Measurements from ENCODE around the gene ECHDC3.

ECHDC3 gene

GRCh38 chr10:11754620-11755019 is 12.4 kb downstream of the ECHDC3 start:
- DNase-seq = no peak

GRCh38 chr10:11755512-11756263 is 13.5 kb downstream of the ECHDC3 start:
- DNase-seq = no peak

DNA sequence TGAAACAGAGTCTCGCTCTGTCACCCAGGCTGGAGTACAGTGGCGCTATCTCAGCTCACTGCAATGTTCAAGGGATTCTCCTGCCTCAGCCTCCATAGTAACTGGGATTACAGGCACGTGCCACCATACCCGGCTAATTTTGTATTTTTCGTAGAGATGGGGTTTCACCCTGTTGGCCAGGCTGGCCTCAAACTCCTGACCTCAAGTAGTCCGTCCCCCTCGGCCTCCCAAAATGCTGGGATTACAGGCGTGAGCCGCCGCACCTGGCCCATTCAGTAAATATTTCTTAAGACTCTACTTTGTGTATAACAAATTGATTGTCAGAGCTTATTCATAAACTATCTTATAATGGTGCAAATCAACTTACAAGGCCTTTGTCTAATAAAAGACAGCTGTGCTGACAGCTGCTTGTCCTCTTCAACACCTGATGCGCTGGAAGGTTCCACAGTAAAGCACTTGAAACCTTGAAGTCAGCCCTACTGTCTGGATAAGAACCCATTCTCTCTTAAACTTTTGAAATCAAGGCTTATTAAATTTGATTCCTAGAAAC is 14.7 kb downstream of the ECHDC3 start:
- DNase-seq = no peak

GRCh38 chr10:11757454-11757820 is 15.3 kb downstream of the ECHDC3 start:
- peak; percentile 59 for DNase-seq

DNA sequence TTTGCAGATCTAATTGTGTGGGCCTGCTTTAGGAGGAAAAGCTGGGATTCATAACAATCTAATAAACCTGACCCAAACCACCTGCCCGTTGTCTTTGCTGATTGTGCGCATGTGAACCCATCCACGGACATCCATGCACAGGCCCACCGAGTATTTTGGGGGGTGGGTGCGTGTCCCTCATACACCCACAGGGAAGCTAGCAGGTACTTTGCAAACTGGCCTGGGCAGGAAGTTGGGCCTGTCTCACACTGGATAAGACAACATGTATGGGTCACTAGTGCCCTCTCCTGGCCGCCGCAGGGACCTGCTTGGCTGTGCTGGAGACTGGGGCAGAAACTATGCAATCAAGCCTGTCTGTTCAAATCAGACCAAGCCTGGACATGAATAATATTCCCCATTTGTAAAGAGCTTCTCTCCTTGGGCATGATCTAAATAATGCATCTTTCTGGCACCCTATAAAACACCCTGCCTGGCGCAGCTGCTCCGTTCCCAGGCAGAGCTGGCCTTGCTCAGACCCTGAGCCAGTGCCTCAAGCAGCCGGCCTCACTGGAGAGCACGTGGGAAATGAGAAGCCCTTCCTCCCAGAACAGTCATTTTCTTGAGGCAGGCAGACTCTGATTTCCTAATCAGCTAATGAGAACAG is 15.8 kb downstream of the ECHDC3 start:
- DNase-seq = peak; percentile 83

GRCh38 chr10:11758527-11759236 is 16.5 kb downstream of the ECHDC3 start:
- no peak for DNase-seq

GRCh38 chr10:11759347-11759746 is 17.2 kb downstream of the ECHDC3 start:
- no peak for DNase-seq

DNA sequence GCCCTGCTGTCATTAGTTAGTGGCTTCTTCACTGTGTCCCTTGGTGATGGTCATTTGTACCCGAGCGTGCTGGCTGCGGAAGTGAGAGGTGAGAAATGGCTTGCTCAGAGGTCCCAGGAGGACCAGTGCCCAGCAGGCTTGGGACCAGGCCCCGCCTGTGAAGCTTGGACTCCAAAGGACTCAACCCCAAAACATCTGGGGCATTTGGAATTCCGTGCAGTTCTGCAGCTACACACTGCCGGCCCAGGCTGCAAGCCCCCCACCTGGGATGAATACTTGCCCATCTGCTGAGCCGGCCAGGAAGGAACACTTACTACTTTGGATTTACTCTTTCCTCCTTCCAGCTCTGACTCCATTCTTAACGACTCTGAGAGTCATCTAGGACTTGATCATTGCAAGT is 18.0 kb downstream of the ECHDC3 start:
- DNase-seq = no peak

DNA sequence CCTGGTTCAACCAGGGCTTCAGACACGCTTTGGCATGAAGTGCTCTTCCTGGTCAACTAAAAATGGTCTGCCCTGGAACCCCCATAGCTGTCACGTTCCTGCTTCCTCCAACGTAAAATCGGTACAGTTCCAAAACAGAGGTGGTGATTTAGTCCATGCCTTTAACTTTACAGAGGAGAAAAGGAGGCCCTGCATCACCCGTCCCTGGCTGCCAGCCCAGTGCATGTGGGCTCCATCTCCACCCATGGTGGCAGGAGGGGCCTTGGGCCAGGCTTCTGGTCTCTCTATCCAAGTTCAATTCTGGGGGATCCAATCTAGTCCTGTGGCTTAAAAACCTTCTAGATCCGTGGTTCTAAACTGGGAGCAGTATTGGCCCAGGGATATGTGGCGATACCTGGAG is 18.7 kb downstream of the ECHDC3 start:
- no peak for DNase-seq

GRCh38 chr10:11761431-11761830 is 19.2 kb downstream of the ECHDC3 start:
- no peak for DNase-seq

DNA sequence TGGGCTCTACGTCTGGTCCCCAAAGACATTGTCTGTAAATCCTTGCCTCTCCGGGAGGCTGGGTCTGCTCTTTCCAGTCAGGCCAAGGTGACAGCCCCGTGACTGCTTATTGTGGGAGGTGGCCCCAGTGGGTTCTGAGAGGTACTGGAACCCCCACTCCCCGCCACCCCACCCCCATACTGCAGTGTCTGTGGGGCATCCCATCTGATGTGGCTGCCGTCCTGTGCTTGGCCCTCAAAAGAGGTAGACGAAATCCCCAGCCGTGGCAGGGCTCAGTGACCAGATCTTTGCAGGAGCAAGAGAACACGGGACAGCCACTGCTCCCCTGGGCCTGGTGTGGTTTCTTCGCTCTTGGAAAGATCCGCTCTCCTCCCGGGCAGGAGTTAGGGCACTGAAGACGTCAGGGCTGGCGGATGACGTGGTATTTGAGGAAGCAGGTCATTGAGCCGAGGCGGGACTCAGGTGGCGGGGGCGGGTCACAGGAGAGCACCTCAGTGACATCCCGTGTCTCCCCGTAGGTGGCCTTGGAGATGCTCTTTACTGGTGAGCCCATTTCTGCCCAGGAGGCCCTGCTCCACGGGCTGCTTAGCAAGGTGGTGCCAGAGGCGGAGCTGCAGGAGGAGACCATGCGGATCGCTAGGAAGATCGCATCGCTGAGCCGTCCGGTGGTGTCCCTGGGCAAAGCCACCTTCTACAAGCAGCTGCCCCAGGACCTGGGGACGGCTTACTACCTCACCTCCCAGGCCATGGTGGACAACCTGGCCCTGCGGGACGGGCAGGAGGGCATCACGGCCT is 20.7 kb downstream of the ECHDC3 start:
- DNase-seq = no peak

DNA sequence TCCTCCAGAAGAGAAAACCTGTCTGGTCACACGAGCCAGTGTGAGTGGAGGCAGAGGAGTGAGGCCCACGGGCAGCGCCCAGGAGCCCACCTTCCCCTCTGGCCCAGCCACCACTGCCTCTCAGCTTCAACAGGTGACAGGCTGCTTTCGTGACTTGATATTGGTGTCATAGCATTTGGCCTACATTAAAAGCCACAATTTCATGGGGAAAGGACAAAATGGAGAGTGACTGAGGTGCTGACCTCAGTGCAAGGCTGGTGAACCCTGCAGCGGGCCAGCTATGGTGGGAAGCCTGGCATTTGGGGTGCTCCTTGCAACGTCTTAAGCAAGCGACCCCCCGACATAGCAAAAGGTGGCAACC is 21.3 kb downstream of the ECHDC3 start:
- DNase-seq = no peak

DNA sequence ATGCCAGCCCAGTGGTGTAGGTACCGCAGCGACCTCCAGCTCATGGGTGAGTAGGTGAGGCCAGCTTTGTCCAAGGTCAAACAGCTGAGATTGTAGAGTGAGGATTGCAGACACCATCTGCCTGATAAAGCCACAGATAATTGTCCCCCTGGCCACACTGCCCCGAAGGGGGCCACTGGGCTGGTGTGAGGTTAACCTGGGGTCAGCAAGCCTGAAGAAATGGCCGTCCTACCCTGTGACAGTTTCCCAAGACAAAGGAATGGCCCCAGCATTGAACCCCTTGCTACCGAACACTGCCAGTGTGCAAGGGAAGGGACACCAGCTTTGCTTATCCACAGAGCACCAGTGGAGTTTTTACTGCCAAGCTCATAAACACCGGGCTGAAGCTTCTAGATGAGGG is 23.0 kb downstream of the ECHDC3 start:
- DNase-seq = no peak

GRCh38 chr10:11772575-11773288 is 30.6 kb downstream of the ECHDC3 start:
- DNase-seq = no peak

DNA sequence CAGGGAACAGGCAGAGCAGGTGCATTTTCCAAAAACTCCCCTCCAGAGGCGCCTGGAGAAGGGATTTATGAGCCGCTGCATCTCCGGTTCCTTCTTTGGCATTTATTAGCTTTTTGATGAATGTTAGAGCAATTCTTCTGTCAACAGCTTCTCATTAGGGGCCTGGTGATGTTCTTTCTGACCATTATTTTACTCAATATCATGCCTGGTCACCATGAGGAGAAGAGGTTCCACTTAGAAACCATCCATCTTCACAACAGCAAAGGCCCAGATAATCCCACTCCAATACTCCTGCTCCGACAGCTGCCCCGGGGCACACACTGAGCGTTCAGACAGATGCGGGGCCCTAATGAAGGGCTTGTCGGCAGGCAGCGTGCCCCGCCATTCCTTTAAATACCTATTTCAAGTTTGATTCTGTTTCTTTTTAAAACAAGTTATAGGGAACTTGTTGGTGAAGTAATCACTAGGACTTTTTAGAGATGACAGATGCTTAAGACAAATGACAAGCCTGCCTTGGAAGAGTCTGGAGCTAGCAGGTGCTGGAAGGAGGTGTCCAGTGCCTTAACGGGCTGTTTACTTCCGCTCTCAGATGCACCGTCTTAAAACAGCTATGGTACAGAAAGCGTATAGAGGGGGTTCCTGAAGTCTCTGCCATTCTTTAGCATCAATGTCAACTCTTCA is 31.7 kb downstream of the ECHDC3 start:
- DNase-seq = no peak

DNA sequence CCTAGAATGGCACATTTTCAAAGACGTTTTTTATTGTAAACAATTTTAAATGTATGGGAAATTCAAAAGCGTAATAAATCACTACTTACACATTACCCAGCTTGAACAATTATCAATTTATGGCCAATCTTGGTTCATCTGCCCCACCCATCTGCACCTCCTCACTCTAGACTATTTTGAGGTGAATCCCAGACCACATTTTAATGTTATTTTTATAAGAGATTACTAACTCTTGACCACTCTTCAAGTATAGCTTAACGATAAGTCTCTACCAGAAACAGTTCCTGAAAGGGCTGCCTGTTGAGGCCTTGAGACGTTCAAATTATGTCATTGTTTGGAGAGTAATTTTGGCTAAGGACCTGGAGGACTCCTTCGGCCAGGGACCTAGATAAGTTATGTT is 33.2 kb downstream of the ECHDC3 start:
- no peak for DNase-seq

GRCh38 chr10:11776080-11776479 is 33.9 kb downstream of the ECHDC3 start:
- no peak for DNase-seq

DNA sequence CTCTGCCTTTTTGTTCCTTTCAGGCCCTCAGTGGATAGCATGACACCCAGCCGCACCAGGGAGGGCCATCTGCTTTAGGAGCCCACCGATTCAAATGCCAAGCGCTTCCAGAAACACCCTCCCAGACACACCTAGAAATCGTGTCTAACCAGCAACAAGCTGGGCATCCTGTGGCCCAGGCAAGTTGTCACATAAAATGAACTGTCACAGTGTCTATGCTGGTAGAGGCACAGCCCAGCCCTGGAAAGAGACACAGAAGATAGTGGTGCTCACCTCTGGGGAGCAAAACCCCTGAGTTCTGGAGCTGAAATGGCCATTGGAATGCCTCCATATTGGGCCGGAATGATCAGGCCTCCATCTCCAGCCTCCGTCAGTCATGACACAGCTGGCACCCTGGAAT is 38.9 kb downstream of the ECHDC3 start:
- no peak for DNase-seq

DNA sequence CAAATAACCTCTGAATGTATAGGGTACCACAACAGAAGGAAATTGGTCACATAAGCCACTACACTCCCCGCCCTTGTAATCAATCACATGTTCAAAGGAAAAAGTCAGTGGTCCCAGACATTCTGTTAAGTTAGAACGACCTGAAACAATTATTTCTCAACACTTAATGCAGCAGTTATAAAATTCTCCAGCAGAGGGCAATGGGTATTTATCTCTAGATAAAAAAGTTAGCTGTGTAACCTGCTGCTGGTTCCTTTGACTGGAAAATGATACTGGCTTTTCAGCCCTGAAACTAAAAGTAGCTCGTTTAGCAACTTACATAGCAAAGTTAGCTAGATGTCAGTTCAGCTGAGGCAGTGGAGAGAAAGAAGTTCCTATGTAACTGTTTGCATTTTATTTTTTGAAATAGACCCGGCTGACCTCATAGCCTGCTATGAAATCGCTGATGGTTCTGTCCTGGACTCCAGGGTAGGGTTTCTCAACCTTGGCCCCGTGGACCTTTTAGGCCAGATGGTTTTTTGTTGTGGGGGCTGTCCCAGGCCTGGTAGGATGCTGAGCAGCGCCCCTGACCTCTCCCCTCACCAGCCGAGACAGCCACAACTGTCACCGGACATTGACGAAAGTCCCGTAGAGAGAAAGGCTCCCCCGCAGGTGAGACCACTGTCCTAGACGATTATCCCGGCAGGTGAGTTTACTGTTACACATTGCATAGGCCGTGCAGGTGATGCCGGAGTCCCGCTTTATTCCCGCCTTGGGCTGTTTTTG is 40.8 kb downstream of the ECHDC3 start:
- peak; percentile 80 for DNase-seq

GRCh38 chr10:11783558-11783865 is 41.3 kb downstream of the ECHDC3 start:
- DNase-seq = no peak

- no peak for DNase-seq
Measured at GRCh38 chr10:11787374-11787773, 45.2 kb downstream of the ECHDC3 start.
